ACC112 (cell line): ENCODE data around the gene CDCA4.
A peak's percentile ranks its signal among the peaks of the same experiment; 100 is the strongest.

Source experiments
- H2AFZ ChIP-seq: fragments of 200-600 bp; sonication (generic); one replicate; pipeline ENCODE4 v1.6.0; 2017; ENCODE audit warnings: antibody characterized with exemption, low read length; ENCODE audit not compliant: unreplicated experiment
- H3K27ac ChIP-seq: fragments of 200-600 bp; sonication (generic); 2 replicates; pipeline ENCODE4 v1.5.1; 2014; ENCODE audit warnings: low read depth, mild to moderate bottlenecking, antibody characterized with exemption, low read length, moderate library complexity
- H3K27me3 ChIP-seq: fragments of 200-600 bp; sonication (generic); 2 replicates; pipeline ENCODE4 v1.6.1; 2014; ENCODE audit warnings: mild to moderate bottlenecking, antibody characterized with exemption, low read length, moderate library complexity, mixed read lengths; ENCODE audit not compliant: insufficient read depth
- H3K36me3 ChIP-seq: fragments of 200-600 bp; sonication (generic); 2 replicates; pipeline ENCODE4 v1.6.1; 2016; ENCODE audit warnings: mild to moderate bottlenecking, antibody characterized with exemption, low read length, moderate library complexity, mixed read lengths; ENCODE audit not compliant: insufficient read depth
- H3K4me1 ChIP-seq: fragments of 200-600 bp; sonication (generic); one replicate; pipeline ENCODE4 v1.6.1; 2016; ENCODE audit warnings: low read length, mixed read lengths; ENCODE audit not compliant: insufficient read depth, unreplicated experiment, control insufficient read depth
- H3K4me3 ChIP-seq: fragments of 200-600 bp; sonication (generic); 2 replicates; pipeline ENCODE4 v1.5.1; 2014; ENCODE audit warnings: mild to moderate bottlenecking, low read depth, low read length
- H3K79me2 ChIP-seq: fragments of 200-600 bp; sonication (generic); one replicate; pipeline ENCODE4 v1.6.0; 2016; ENCODE audit warnings: low read length; ENCODE audit not compliant: control insufficient read depth, unreplicated experiment, insufficient read depth

Gene CDCA4

GRCh38 chr14:104972301-104973134, 48.4 kb downstream of the CDCA4 start:
- H3K27ac ChIP-seq = peak overlapping the region; percentile 82
- no peaks in the 10 kb centered on the region for H3K27me3 ChIP-seq
- no peaks in the 10 kb centered on the region for H3K36me3 ChIP-seq
- no peak overlapping the region; the same call in 1 of the 2 replicates for H3K4me3 ChIP-seq
- peaks cover 83% of the 10 kb centered on the region for H3K4me1 ChIP-seq
- H2AFZ ChIP-seq = no peak overlapping the region
- peaks cover 11% of the 10 kb centered on the region for H3K79me2 ChIP-seq

- Histone ChIP-seq H3K36me3 (no peaks in the 10 kb centered on the region), H3K27ac (0 out of 2 replicates have a peak overlapping the region, but pooled peaks have one; percentile 82), H2AFZ (no peak overlapping the region), H3K27me3 (no peaks in the 10 kb centered on the region), H3K4me1 (peaks cover 81% of the 10 kb centered on the region), H3K79me2 (peaks cover 11% of the 10 kb centered on the region), H3K4me3 (no peak overlapping the region)
Observed at GRCh38 chr14:104971447-104972240, 49.2 kb downstream of the CDCA4 start.

DNA sequence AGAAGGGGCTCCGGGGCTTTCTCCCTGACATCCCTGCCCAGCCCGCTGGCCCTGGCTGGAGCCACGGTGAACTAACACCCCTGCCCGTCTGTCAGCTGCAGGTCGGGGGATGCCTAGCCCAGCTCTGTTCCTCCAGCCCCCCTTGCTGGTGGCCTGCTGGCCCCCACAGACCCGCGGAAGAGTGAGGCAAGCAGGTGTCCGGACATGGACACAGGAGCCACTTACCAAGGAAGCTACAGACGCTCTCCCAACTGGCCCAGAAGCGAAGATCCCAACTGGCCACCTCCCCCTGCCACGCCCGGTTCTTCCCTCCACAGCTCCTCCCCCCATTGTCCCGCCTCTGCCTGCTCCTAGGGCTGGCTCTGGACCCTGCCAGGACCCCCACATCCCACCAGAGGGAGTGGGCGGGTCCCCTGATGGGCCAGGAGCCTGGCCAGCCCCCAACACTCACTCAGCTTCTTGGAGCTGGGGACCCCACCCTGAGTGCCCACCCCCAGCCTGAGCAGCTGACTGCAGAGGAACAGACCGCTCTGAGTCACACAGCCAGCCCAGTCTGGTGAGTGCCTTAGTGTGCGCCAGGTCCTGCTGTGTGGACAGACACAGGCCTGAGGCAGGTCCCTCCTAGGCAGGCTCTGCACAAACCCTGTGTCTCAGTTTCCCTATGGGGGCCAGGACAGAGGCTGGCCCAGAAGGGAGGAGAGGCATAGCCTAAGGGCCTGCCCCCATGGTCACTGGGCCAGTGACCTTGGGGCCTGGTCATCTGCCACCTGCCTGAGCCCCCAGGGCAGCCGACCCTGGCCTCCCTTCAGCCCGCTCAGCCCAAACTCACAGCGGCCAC, 50.4 kb downstream of the CDCA4 start:
- H3K27me3 ChIP-seq = no peaks in the 10 kb centered on the region
- H3K4me1 ChIP-seq = peaks cover 76% of the 10 kb centered on the region
- no peaks in the 10 kb centered on the region for H3K36me3 ChIP-seq
- H2AFZ ChIP-seq = peak overlapping the region; percentile 9
- H3K4me3 ChIP-seq = peak overlapping the region; percentile 76
- H3K27ac ChIP-seq = peak overlapping the region; percentile 82
- peaks cover 11% of the 10 kb centered on the region for H3K79me2 ChIP-seq

DNA sequence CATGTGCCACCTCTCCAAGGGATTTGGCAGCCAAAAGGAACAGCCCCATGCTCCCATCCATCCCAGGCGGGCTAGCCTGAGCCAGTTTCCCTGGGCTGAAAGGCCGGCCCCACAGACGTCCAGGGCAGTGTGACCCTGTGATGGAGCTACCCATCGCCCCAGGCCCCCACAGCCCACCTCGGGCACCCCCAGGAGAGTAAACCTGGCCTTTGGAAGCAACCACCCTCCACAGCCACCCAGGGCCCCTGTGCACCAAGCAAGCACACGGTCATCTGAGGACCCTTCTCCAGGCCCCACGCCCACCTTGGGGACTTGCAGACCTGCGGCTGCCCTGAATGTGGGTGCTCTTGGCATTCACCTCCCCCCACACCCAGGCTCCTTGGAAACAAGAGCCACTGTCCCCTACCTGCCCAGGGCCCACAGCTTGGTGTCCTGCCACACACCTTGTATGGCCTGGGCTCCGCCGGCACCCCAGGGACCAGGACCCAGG, 51.1 kb downstream of the CDCA4 start:
- Histone ChIP-seq H3K79me2 (peaks cover 11% of the 10 kb centered on the region), H3K4me3 (peak overlapping the region; percentile 76), H3K36me3 (no peaks in the 10 kb centered on the region), H3K4me1 (peaks cover 75% of the 10 kb centered on the region), H3K27ac (0 out of 2 replicates have a peak overlapping the region, but pooled peaks have one; percentile 82), H2AFZ (no peak overlapping the region), H3K27me3 (no peaks in the 10 kb centered on the region)

GRCh38 chr14:104968541-104969401, 52.1 kb downstream of the CDCA4 start:
- peaks cover 11% of the 10 kb centered on the region for H3K79me2 ChIP-seq
- H3K4me3 ChIP-seq = peak overlapping the region; percentile 76
- no peak overlapping the region for H3K27ac ChIP-seq
- no peaks in the 10 kb centered on the region for H3K36me3 ChIP-seq
- H3K4me1 ChIP-seq = peaks cover 65% of the 10 kb centered on the region
- H3K27me3 ChIP-seq = no peaks in the 10 kb centered on the region
- H2AFZ ChIP-seq = no peak overlapping the region

DNA sequence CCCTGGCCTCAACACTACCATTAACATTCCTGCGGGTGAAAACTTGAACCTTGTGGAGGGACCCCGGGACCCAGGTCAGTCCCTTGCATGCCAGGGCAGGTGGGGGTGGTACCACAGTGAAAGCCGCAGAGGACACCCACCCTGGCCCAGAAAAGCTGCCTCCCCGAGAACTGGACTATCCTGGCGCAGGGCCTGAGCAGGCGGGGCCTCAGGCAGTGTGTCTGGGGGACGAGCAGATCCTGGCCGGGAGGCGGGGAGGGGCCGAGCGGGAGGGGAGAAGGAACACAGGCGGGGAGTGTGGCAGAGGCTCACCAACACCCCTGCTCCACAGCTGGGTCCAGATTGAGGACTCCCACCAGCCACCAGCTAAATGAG, 52.7 kb downstream of the CDCA4 start:
- Histone ChIP-seq H3K36me3 (no peaks in the 10 kb centered on the region), H3K4me3 (peak overlapping the region; percentile 76), H3K27ac (no peak overlapping the region), H3K4me1 (peaks cover 60% of the 10 kb centered on the region), H3K79me2 (peaks cover 11% of the 10 kb centered on the region), H2AFZ (no peak overlapping the region), H3K27me3 (no peaks in the 10 kb centered on the region)

DNA sequence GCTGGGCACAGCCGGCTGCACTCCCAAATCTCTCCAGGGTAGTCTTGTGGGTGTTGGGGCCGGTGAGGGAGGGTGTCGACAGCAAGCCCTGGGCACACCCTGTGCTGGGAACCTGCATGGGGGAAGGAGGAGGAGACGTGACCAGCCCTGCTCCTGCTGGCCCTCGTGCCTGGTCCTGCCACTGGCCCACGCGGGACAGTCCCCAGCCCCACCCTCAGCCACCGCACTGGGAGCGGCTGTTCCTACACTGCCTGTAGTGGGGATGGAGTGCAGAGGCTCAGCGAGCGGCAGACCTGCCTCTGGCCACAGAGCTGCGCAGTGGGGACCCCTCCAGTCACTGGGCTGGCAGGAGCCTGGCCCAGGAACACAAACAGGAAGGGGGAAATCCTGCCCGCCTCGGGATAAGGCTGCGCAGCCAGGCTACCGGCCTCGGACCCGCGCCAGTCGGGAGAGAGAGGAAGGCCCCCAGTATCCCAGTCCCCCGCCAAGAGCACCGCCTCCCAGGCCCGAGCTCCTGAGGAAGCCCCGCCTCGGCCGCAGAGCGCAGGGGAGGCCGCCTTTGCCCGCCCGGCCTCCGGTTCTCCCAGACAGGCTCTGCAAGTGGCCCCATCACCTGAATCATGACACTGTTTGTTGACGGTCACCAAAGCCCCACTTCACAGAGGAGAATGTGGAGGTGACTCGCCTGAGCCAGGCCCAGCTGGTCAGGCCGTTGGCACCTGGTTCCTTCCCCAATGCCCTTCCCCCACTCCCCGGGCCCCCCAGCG, 53.3 kb downstream of the CDCA4 start:
- H2AFZ ChIP-seq = peak overlapping the region; percentile 36
- no peak overlapping the region for H3K27ac ChIP-seq
- peaks cover 54% of the 10 kb centered on the region for H3K4me1 ChIP-seq

GRCh38 chr14:104966981-104967385, 53.9 kb downstream of the CDCA4 start:
- H3K36me3 ChIP-seq = no peaks in the 10 kb centered on the region
- H2AFZ ChIP-seq = no peak overlapping the region
- peaks cover 49% of the 10 kb centered on the region for H3K4me1 ChIP-seq
- no peaks in the 10 kb centered on the region for H3K27me3 ChIP-seq
- H3K4me3 ChIP-seq = no peak overlapping the region
- peaks cover 11% of the 10 kb centered on the region for H3K79me2 ChIP-seq
- no peak overlapping the region for H3K27ac ChIP-seq

More for the DNA sequence above, 53.3 kb downstream of the CDCA4 start:
- Histone ChIP-seq H3K36me3 (no peaks in the 10 kb centered on the region), H3K4me3 (peak overlapping the region; percentile 76), H3K79me2 (peaks cover 11% of the 10 kb centered on the region), H3K27me3 (no peaks in the 10 kb centered on the region)

DNA sequence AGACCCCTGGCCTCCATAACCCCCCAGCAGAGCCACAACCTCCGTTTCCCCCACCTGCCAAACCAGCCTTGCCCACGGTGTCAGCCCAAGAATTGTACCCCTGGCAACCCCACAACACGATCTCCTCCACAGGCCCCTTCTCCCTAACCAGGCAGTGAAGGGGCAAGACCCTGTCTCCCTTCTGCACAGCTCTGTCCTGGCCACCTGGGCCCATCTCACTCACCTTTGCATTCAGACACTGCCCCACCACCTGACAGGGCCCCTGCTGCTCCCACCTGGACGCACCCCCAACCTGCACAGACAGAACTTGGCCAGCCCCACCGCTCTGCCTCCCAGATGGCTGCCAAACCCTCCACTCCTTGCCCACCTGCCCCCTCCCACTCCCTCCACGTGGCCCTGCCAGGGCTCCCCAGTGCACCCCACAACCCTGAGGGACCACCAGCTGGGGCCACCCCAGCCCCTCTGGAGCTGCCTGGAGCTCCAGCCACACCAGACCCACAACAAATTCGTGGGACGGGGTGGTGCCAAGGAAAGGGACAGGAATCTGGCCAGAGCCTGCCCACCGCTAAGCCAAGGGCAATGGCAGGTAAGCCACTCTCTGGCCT, 54.5 kb downstream of the CDCA4 start:
- Histone ChIP-seq H3K27ac (no peak overlapping the region), H3K79me2 (peaks cover 11% of the 10 kb centered on the region), H3K36me3 (no peaks in the 10 kb centered on the region), H3K4me1 (peaks cover 42% of the 10 kb centered on the region), H3K4me3 (no peak overlapping the region), H2AFZ (no peak overlapping the region), H3K27me3 (no peaks in the 10 kb centered on the region)
